ENCODE measurements around the gene ERP44.

DNA sequence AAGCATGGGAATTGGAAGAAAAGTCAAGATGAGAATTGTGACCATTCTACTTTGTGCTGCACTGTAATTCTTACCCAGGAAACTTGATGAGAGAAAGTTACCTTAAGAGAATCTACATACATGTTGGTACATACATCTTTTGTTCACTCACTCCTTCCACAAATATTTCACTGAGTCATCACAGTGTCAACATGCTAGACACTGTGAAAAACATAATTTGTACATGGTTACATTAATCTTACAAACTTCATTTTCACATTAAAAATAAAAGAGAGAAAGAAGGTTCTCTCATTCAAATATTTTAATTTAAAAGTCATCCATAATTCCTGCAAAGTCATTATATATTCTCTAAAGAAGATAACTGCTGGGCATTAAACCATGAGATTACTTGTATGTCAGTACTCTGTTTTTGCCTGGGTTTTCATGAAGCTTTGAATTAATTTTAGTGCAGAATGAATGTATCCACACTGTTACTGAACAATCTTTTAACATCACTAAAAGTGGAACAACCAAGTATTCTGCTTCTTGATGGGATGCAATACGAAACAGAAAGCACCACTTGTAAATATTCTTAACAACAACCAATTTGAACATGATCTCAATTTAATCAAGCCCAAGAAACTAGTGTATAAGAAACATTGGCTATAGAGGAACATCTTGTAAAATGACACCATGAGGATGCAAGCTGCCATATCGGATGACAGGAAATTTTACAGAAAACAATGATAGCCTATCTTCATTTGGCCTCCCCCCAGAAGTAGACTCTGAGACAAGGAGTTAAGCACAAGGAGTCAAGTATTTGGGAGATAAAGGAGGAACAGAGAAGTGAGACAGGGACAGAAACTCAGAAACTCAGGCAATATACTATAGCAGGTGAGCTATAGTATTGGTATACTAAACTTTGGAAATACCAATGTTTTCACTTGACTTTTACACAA, 28.4 kb downstream of the ERP44 start:
- TF ChIP-seq, protein P1, sequence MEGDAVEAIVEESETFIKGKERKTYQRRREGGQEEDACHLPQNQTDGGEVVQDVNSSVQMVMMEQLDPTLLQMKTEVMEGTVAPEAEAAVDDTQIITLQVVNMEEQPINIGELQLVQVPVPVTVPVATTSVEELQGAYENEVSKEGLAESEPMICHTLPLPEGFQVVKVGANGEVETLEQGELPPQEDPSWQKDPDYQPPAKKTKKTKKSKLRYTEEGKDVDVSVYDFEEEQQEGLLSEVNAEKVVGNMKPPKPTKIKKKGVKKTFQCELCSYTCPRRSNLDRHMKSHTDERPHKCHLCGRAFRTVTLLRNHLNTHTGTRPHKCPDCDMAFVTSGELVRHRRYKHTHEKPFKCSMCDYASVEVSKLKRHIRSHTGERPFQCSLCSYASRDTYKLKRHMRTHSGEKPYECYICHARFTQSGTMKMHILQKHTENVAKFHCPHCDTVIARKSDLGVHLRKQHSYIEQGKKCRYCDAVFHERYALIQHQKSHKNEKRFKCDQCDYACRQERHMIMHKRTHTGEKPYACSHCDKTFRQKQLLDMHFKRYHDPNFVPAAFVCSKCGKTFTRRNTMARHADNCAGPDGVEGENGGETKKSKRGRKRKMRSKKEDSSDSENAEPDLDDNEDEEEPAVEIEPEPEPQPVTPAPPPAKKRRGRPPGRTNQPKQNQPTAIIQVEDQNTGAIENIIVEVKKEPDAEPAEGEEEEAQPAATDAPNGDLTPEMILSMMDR (IDR thresholded peaks at IDR 0.05): no peak
- no peak for TF ChIP-seq POLR2A (IDR thresholded peaks at IDR 0.05)
- no peak for TF ChIP-seq POLR2AphosphoS5 (IDR thresholded peaks at IDR 0.05)
- no peak for TF ChIP-seq EP300 (IDR thresholded peaks at IDR 0.05)
